Measurements from ENCODE around the gene TCIRG1. TPM values are rescaled to one million over a fixed set of nuclear protein-coding genes. Genes with fewer than 3 reads are reported as not detected.

Gene TCIRG1
- total RNA-seq, 1 experiment from 2014 or later, result 203 TPM

- Histone ChIP-seq H3K4me2 (ENCODE audit: low read length) (no peak overlapping the region), H3K4me3 (ENCODE audit: low read length) (no peak overlapping the region), H3K9me3 (ENCODE audit: low read length) (no peaks in the 10 kb centered on the region), H3K79me2 (ENCODE audit: low read length) (no peaks in the 10 kb centered on the region), H3K4me1 (ENCODE audit: insufficient read depth, low read length) (no peaks in the 10 kb centered on the region), H3K27ac (ENCODE audit: low read length) (no peak overlapping the region), H3F3A (ENCODE audit: low read length, unreplicated experiment) (no peaks in the 10 kb centered on the region), H3K9ac (ENCODE audit: low read length) (no peak overlapping the region), H3K27me3 (ENCODE audit: low read length) (no peaks in the 10 kb centered on the region), H4K20me1 (ENCODE audit: low read length) (no peaks in the 10 kb centered on the region), H3K36me3 (ENCODE audit: low read depth, low read length) (peaks cover 17% of the 10 kb centered on the region; the same call in 1 of the 2 replicates), H2AFZ (ENCODE audit: low read length) (no peak overlapping the region), H3K9me2 (replicated peaks; ENCODE audit: low read length) (no peaks in the 10 kb centered on the region)
- TF ChIP-seq CTCF (conservative IDR thresholded peaks at IDR 0.05; ENCODE audit: low read depth, low read length) (no peak), EZH2phosphoT487 (IDR thresholded peaks at IDR 0.05; ENCODE audit: borderline replicate concordance, low read length) (no peak), EZH2 (IDR thresholded peaks at IDR 0.05; ENCODE audit: low read length, unreplicated experiment) (no peak)
- DNase-seq (no peak), ATAC-seq (no peak)
- intact Hi-C loops (cut with micrococcal nuclease), result no loop called here
- ChIA-PET CTCF (no interaction called here), POLR2A (ENCODE audit: unreplicated experiment) (no interaction called here)
- BruUV-seq (replicated peaks), result no TSS peak
Observed at GRCh38 chr11:68048681-68049508, 10.1 kb downstream of the TCIRG1 start.

- H3K9ac ChIP-seq (ENCODE audit: low read length), result no peak overlapping the region
- no peaks in the 10 kb centered on the region for H3K4me1 ChIP-seq (ENCODE audit: insufficient read depth, low read length)
- CTCF ChIA-PET, result no interaction called here
- no peak overlapping the region for H3K4me3 ChIP-seq (ENCODE audit: low read length)
- DNase-seq (no peak), ATAC-seq (no peak)
- no TSS peak for BruUV-seq (replicated peaks)
- no peaks in the 10 kb centered on the region for H3K79me2 ChIP-seq (ENCODE audit: low read length)
- H3K9me2 ChIP-seq (replicated peaks; ENCODE audit: low read length), result no peaks in the 10 kb centered on the region
- H2AFZ ChIP-seq (ENCODE audit: low read length), result no peak overlapping the region
- intact Hi-C loops (cut with micrococcal nuclease), result no loop called here
- no peak overlapping the region for H3K27ac ChIP-seq (ENCODE audit: low read length)
- no peaks in the 10 kb centered on the region for H3K27me3 ChIP-seq (ENCODE audit: low read length)
- H3K9me3 ChIP-seq (ENCODE audit: low read length), result no peaks in the 10 kb centered on the region
- POLR2A ChIA-PET (ENCODE audit: unreplicated experiment), result no interaction called here
- H4K20me1 ChIP-seq (ENCODE audit: low read length), result no peaks in the 10 kb centered on the region
- H3K36me3 ChIP-seq (ENCODE audit: low read depth, low read length), result peaks cover 13% of the 10 kb centered on the region; the same call in 1 of the 2 replicates
- no peak for TF ChIP-seq EZH2 (IDR thresholded peaks at IDR 0.05; ENCODE audit: low read length, unreplicated experiment)
- TF ChIP-seq EZH2phosphoT487 (IDR thresholded peaks at IDR 0.05; ENCODE audit: borderline replicate concordance, low read length), result no peak
- TF ChIP-seq CTCF (conservative IDR thresholded peaks at IDR 0.05; ENCODE audit: low read depth, low read length), result no peak
- no peaks in the 10 kb centered on the region for H3F3A ChIP-seq (ENCODE audit: low read length, unreplicated experiment)
- no peak overlapping the region for H3K4me2 ChIP-seq (ENCODE audit: low read length)
Observed at GRCh38 chr11:68049509-68050370, 10.9 kb downstream of the TCIRG1 start.

Measured in PC-3 (cell line).